ENCODE data around the gene CD276.
"Not testable (repeated sequence)": the region's sequence is repeated elsewhere in the genome, so short reads cannot be mapped to it uniquely, and the experiment has no call there.

Gene CD276

GRCh38 chr15:73710321-73710720, 26.1 kb downstream of the CD276 start:
- DNase-seq (ENCODE audit: low read depth in 2 of 2), result no peak

GRCh38 chr15:73711526-73711925, 27.3 kb downstream of the CD276 start:
- no peak for DNase-seq (ENCODE audit: low read depth in 2 of 2)

GRCh38 chr15:73712107-73712506, 27.9 kb downstream of the CD276 start:
- DNase-seq (ENCODE audit: low read depth in 2 of 2), result no peak

GRCh38 chr15:73714695-73715301, 30.6 kb downstream of the CD276 start:
- DNase-seq (ENCODE audit: low read depth in 2 of 2), result no peak

GRCh38 chr15:73715417-73715816, 31.2 kb downstream of the CD276 start:
- DNase-seq (ENCODE audit: low read depth in 2 of 2), result no peak

GRCh38 chr15:73716417-73716816, 32.2 kb downstream of the CD276 start:
- DNase-seq (ENCODE audit: low read depth in 2 of 2), result no peak

- no peak for DNase-seq (ENCODE audit: low read depth in 2 of 2)
These were observed 33.0 kb downstream of the CD276 start for GRCh38 chr15:73717206-73717605.

GRCh38 chr15:73717802-73718201, 33.6 kb downstream of the CD276 start:
- DNase-seq (ENCODE audit: low read depth in 2 of 2), result no peak

GRCh38 chr15:73718694-73719093, 34.5 kb downstream of the CD276 start:
- DNase-seq (ENCODE audit: low read depth in 2 of 2), result no peak

- no peak for DNase-seq (ENCODE audit: low read depth in 2 of 2)
These were observed 38.2 kb downstream of the CD276 start for GRCh38 chr15:73722425-73722824.

GRCh38 chr15:73723191-73723590, 39.0 kb downstream of the CD276 start:
- no peak for DNase-seq (ENCODE audit: low read depth in 2 of 2)

GRCh38 chr15:73724212-73724611, 40.0 kb downstream of the CD276 start:
- no peak for DNase-seq (ENCODE audit: low read depth in 2 of 2)

- DNase-seq (ENCODE audit: low read depth in 2 of 2), result no peak
These were observed 43.3 kb downstream of the CD276 start for GRCh38 chr15:73727330-73727976.

- DNase-seq (ENCODE audit: low read depth in 2 of 2), result not testable (repeated sequence)
These were observed 47.9 kb downstream of the CD276 start for GRCh38 chr15:73732051-73732450.

- DNase-seq (ENCODE audit: low read depth in 2 of 2), result no peak
These were observed 48.7 kb downstream of the CD276 start for GRCh38 chr15:73732930-73733329.

- no peak for DNase-seq (ENCODE audit: low read depth in 2 of 2)
These were observed 53.4 kb downstream of the CD276 start for GRCh38 chr15:73737535-73737934.

- no peak for DNase-seq (ENCODE audit: low read depth in 2 of 2)
These were observed 56.2 kb downstream of the CD276 start for GRCh38 chr15:73740152-73741048.

GRCh38 chr15:73741321-73741836, 57.2 kb downstream of the CD276 start:
- DNase-seq (ENCODE audit: low read depth in 2 of 2), result no peak

GRCh38 chr15:73744293-73744692, 60.1 kb downstream of the CD276 start:
- DNase-seq (ENCODE audit: low read depth in 2 of 2), result no peak

- DNase-seq (ENCODE audit: low read depth in 2 of 2), result no peak
These were observed 60.9 kb downstream of the CD276 start for GRCh38 chr15:73745073-73745472.

GRCh38 chr15:73746261-73746660, 62.1 kb downstream of the CD276 start:
- DNase-seq (ENCODE audit: low read depth in 2 of 2), result no peak

- DNase-seq (ENCODE audit: low read depth in 2 of 2), result no peak
These were observed 62.7 kb downstream of the CD276 start for GRCh38 chr15:73746883-73747282.

Measured in stimulated activated CD4-positive, alpha-beta T cell treated with anti-CD3 and anti-CD28 coated beads, Interleukin-4, amount 100 ng/mL, for 48 hours (primary cell).